Stimulated activated CD4-positive, alpha-beta T cell treated with anti-CD3 and anti-CD28 coated beads, TNF-alpha, amount 100 ng/mL, for 1 hour (primary cell): ENCODE results near the gene KCTD11.
A peak's percentile ranks its signal among the peaks of the same experiment; 100 is the strongest.

Experiments
- DNase-seq, 3 donors: peaks; one replicate each; pipeline ENCODE4 v3.0.0-alpha.2; 2020; ENCODE audit warnings: low read depth in 3 of 3, low spot score in 1 of 3

The KCTD11 gene

GRCh38 chr17:7403977-7404736, 52.2 kb downstream of the KCTD11 start, which contains the start of gene TMEM256:
TSS of gene TMEM256 (minus strand) at chr17:7404097. CDS start at chr17:7404084, 13 bp downstream.
- DNase-seq = peak; percentile 84 to 91 (median 86)
